ENCODE data around the gene TTC4. TPM values are rescaled to one million over a fixed set of nuclear protein-coding genes. Genes with fewer than 3 reads are reported as not detected.

TTC4 gene
- total RNA-seq, 3 donors from 2014 or later (not counting 1 experiment from before 2014, with no cell fraction given), result 7.8 to 13.6 (median 10.0) TPM

DNA sequence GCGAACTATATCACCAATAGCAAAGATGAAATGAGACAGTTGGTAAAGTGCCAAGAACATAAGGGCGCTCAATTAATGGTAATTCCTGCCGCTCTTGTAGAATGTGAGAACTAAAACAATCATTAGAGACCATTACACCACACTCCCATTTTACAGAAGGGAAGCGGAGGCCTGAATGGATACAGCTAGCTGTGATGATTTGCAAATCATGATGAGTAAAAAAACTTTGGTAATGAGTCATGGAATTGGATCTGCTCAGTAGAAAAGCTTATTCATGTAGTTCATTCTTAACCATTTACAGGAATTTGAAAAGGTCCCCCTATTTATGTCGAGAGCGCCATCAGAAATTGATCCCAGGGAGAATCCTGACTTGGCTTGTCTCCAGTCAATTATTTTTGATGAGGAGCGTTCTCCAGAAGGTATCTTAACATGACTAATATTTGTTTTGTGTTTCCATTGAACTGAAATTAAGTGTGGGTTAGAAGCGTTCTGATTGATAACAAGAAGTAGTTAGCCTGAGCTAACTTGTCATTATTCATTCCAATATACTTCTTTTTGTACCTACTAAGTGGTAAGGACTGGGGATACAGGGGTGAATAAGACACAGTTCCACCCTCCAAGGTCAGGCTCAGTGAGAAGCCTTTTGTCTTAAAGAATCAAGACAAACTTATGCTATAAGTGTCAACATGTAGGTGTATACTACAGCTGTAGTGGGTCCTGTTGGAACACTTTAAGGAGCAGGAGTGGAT, 812 bp downstream of the TTC4 start:
- Histone ChIP-seq H3K36me3 (ENCODE audit: control insufficient read depth, insufficient read depth, low read length) (peaks cover 22% of the 10 kb centered on the region), H3K27me3 (ENCODE audit: control insufficient read depth, insufficient read depth, low read length) (no peaks in the 10 kb centered on the region), H3K9me3 (ENCODE audit: control insufficient read depth, insufficient read depth, low read length) (no peaks in the 10 kb centered on the region), H3K4me1 (ENCODE audit: control insufficient read depth, insufficient read depth, low read length) (peaks cover 12% of the 10 kb centered on the region), H3K4me3 (ENCODE audit: low read length) (peak overlapping the region; percentile 91), H3K27ac (ENCODE audit: low read length) (no peak overlapping the region)
- H3K4me3 Mint-ChIP-seq, result peak overlapping the region; percentile 86
- peak overlapping the region; percentile 76 to 79 for H3K27ac Mint-ChIP-seq
- H3K36me3 Mint-ChIP-seq, result no peaks in the 10 kb centered on the region
- 46% methylated on average over 5 of the region's 8 CpGs for WGBS (ENCODE audit: insufficient coverage)
- no peaks in the 10 kb centered on the region for H3K9me3 Mint-ChIP-seq
- ATAC-seq (no peak), DNase-seq (no peak)
- no peak for TF ChIP-seq CTCF (IDR thresholded peaks at IDR 0.05)
- intact Hi-C loops (cut with micrococcal nuclease), result loop anchor here (1.0 to 5.0 kb wide), 3 partner anchors 48 to 309 kb away; partner anchors contain the start of genes PARS2 and SSBP3
- no peaks in the 10 kb centered on the region for H3K27me3 Mint-ChIP-seq (ENCODE audit: low read depth in 2 of 2)
- peaks cover 25 to 29% of the 10 kb centered on the region in 2 donors for H3K4me1 Mint-ChIP-seq

- Mint-ChIP-seq H3K9me3 (no peaks in the 10 kb centered on the region), H3K27me3 (ENCODE audit: low read depth in 2 of 2) (no peaks in the 10 kb centered on the region), H3K4me3 (no peak overlapping the region), H3K27ac (no peak overlapping the region), H3K4me1 (peaks cover 7 to 11% of the 10 kb centered on the region in 2 donors), H3K36me3 (peaks cover 26% of the 10 kb centered on the region)
- Histone ChIP-seq H3K4me1 (ENCODE audit: control insufficient read depth, insufficient read depth, low read length) (no peaks in the 10 kb centered on the region), H3K4me3 (ENCODE audit: low read length) (no peak overlapping the region), H3K27ac (ENCODE audit: low read length) (no peak overlapping the region), H3K9me3 (ENCODE audit: control insufficient read depth, insufficient read depth, low read length) (no peaks in the 10 kb centered on the region), H3K36me3 (ENCODE audit: control insufficient read depth, insufficient read depth, low read length) (peaks cover 73% of the 10 kb centered on the region), H3K27me3 (ENCODE audit: control insufficient read depth, insufficient read depth, low read length) (no peaks in the 10 kb centered on the region)
- no peak for ATAC-seq
- intact Hi-C loops (cut with micrococcal nuclease), result no loop called here
- no peak for DNase-seq
- TF ChIP-seq CTCF (IDR thresholded peaks at IDR 0.05), result no peak
Observed at GRCh38 chr1:54721719-54722118, 6.1 kb downstream of the TTC4 start.

- H3K27ac ChIP-seq (ENCODE audit: low read length), result no peak overlapping the region
- H3K4me1 Mint-ChIP-seq, result no peaks in the 10 kb centered on the region
- H3K27ac Mint-ChIP-seq, result no peak overlapping the region
- H3K4me3 ChIP-seq (ENCODE audit: low read length), result no peak overlapping the region
- ATAC-seq (no peak), DNase-seq (no peak)
- peaks cover 36% of the 10 kb centered on the region for H3K36me3 Mint-ChIP-seq
- H3K36me3 ChIP-seq (ENCODE audit: control insufficient read depth, insufficient read depth, low read length), result peaks cover 76% of the 10 kb centered on the region
- H3K4me3 Mint-ChIP-seq, result no peak overlapping the region
- intact Hi-C loops (cut with micrococcal nuclease), result no loop called here
- no peaks in the 10 kb centered on the region for H3K27me3 Mint-ChIP-seq (ENCODE audit: low read depth in 2 of 2)
- no peaks in the 10 kb centered on the region for H3K27me3 ChIP-seq (ENCODE audit: control insufficient read depth, insufficient read depth, low read length)
- H3K9me3 ChIP-seq (ENCODE audit: control insufficient read depth, insufficient read depth, low read length), result no peaks in the 10 kb centered on the region
- H3K9me3 Mint-ChIP-seq, result no peaks in the 10 kb centered on the region
- H3K4me1 ChIP-seq (ENCODE audit: control insufficient read depth, insufficient read depth, low read length), result no peaks in the 10 kb centered on the region
- TF ChIP-seq CTCF (IDR thresholded peaks at IDR 0.05), result no peak
Observed at GRCh38 chr1:54723985-54724384, 8.3 kb downstream of the TTC4 start.

- WGBS (ENCODE audit: insufficient coverage), result 100% methylated on average over 1 of the region's 1 CpG
Observed at GRCh38 chr1:54724771-54725170, 9.1 kb downstream of the TTC4 start.

More at GRCh38 chr1:54724771-54725170, 9.1 kb downstream of the TTC4 start:
- TF ChIP-seq CTCF (IDR thresholded peaks at IDR 0.05), result no peak
- no peak overlapping the region for H3K4me3 Mint-ChIP-seq
- no peak overlapping the region for H3K27ac Mint-ChIP-seq
- Histone ChIP-seq H3K27ac (ENCODE audit: low read length) (no peak overlapping the region), H3K4me3 (ENCODE audit: low read length) (no peak overlapping the region), H3K9me3 (ENCODE audit: control insufficient read depth, insufficient read depth, low read length) (no peaks in the 10 kb centered on the region), H3K27me3 (ENCODE audit: control insufficient read depth, insufficient read depth, low read length) (no peaks in the 10 kb centered on the region), H3K36me3 (ENCODE audit: control insufficient read depth, insufficient read depth, low read length) (peaks cover 77% of the 10 kb centered on the region), H3K4me1 (ENCODE audit: control insufficient read depth, insufficient read depth, low read length) (no peaks in the 10 kb centered on the region)
- ATAC-seq (no peak), DNase-seq (no peak)
- H3K9me3 Mint-ChIP-seq, result no peaks in the 10 kb centered on the region
- H3K4me1 Mint-ChIP-seq, result no peaks in the 10 kb centered on the region
- H3K27me3 Mint-ChIP-seq (ENCODE audit: low read depth in 2 of 2), result no peaks in the 10 kb centered on the region
- H3K36me3 Mint-ChIP-seq, result peaks cover 37% of the 10 kb centered on the region
- intact Hi-C loops (cut with micrococcal nuclease), result no loop called here

All from natural killer cell (primary cell).